GM12865 (cell line): ENCODE measurements around the gene KRT71.

ENCODE experiments used
- DNase-seq: peaks from one replicate; pipeline ENCODE4 v3.0.0; 2010; ENCODE audit warnings: low read depth
- H3K4me3 ChIP-seq: 2 replicates; pipeline ENCODE4 v1.5.1; 2011; ENCODE audit warnings: mild to moderate bottlenecking, low read depth, low read length, control low read depth
- TF ChIP-seq, protein P1 (sequence below): IDR thresholded peaks from 2 replicates; pipeline ENCODE4 v1.5.1; 2011; ENCODE audit warnings: low read length, control low read depth, low read depth, inconsistent platforms; ENCODE audit not compliant: insufficient read depth; ENCODE audit errors: missing control alignments

Gene KRT71

DNA sequence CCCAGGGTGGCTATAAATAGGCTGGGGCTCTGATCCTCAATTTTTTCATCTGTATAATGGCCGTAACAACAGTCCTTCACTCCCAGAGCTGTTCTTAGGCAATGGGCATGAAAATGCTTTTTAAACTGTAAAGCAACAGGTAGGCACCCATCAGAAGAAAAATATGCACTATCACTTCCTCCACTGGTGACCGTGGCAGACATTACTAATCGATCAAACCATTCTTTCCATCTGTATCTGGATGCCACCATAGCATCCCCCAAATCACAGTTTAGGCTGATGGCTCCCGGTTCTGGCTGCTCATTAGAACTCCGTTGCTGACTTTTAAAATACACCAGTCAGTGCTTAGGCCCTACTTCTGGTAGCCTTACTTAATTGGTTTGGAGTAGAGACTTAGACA is 11.2 kb downstream of the KRT71 start:
- DNase-seq: no peak
- H3K4me3 ChIP-seq: no peak overlapping the region
- TF ChIP-seq, protein P1, sequence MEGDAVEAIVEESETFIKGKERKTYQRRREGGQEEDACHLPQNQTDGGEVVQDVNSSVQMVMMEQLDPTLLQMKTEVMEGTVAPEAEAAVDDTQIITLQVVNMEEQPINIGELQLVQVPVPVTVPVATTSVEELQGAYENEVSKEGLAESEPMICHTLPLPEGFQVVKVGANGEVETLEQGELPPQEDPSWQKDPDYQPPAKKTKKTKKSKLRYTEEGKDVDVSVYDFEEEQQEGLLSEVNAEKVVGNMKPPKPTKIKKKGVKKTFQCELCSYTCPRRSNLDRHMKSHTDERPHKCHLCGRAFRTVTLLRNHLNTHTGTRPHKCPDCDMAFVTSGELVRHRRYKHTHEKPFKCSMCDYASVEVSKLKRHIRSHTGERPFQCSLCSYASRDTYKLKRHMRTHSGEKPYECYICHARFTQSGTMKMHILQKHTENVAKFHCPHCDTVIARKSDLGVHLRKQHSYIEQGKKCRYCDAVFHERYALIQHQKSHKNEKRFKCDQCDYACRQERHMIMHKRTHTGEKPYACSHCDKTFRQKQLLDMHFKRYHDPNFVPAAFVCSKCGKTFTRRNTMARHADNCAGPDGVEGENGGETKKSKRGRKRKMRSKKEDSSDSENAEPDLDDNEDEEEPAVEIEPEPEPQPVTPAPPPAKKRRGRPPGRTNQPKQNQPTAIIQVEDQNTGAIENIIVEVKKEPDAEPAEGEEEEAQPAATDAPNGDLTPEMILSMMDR: no peak

DNA sequence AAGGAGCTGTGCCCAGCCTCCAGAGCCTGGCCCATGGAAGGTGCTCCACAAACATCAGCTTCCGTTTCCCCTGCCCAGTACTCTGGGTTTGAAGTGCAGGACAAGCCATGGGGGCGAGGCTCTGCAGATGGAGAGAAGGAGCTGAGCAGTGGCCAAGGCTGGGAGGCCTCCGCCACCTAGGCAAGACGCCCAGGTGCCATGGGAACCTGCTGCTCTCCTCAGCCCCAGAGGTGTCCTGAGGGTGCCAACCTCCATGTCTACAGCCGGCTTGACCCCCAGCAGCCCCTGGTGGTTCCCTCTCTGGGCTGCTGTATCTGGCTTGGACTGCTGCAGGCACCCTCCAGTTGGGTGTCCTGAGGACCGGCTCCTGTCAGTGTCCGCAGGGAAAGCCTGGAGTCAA is 12.4 kb downstream of the KRT71 start:
- DNase-seq: no peak
- TF ChIP-seq, protein P1: no peak
- H3K4me3 ChIP-seq: no peak overlapping the region

DNA sequence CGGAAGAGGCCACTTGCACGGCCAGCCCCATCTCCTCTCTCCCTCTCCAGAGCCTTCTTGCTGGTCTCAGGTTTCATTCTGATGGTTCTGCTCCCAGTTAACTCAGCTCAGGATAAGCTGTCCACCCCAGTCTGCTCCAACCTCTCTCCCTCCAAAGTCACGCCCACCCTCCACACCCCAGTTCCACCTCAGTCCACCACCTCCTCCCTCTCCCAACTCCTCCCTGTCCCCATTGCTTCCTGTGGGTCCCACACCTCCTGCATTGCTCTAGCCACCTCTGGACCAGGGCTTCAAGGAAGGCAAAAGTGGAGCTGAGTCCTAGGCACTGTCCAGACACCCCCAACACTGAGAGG is 13.1 kb downstream of the KRT71 start:
- TF ChIP-seq, protein P1: no peak
- no peak overlapping the region for H3K4me3 ChIP-seq
- no peak for DNase-seq

DNA sequence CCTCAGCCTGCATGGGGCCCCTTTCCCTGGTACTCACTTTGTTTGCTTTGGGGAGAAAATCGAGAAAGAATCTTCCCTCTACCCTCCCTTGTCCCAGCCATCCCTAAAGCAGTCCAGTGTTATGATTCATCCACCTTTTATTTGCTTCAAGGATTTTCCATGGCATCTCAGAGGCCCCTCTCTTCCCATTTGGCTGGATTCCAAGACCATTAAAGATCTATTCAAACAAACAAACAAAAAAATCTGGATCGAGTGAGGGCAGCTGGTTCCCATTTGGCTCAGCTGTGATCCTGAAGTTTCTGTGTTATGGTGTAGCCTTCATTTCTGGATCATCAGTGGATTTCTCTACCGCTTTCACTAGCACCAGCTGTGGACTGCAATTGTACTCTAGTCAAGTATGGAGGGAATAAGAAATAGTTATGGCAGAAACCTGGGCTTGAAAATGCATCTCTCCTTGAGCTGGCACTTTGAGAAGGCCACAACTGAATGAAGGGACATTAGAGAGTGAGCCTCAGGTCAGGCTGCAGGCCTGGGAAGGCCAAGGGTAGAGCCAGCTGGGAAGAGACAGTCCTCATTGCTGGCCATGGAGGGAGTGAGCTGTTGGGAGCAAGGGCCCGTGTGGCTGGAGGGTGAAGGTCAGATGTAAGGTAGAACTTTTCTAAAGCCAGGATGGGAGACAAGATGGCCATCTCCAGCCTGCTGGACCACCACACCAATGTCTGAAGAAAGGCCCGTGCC is 13.7 kb downstream of the KRT71 start:
- DNase-seq: no peak
- H3K4me3 ChIP-seq: no peak overlapping the region
- TF ChIP-seq, protein P1: no peak

DNA sequence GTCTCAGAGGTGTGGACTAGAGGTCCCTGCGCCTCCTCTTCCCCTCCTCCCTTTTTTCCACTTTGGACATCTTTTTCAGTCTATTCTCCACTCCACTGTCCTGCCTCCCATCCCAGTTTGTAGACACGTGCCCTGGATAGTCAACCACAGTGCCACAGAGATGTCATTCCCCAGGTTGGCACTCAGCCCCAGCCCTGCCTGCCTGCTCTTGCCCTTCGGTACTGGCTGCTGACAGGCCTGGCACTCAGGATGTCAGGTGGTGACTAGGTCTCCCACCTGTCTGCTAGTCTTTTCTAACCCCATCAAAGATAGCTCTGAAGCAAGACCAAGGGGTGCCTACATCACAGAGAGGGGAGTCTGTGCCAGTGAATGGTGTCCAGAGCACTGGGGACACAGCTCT is 15.8 kb downstream of the KRT71 start:
- TF ChIP-seq, protein P1: no peak
- H3K4me3 ChIP-seq: no peak overlapping the region
- no peak for DNase-seq

DNA sequence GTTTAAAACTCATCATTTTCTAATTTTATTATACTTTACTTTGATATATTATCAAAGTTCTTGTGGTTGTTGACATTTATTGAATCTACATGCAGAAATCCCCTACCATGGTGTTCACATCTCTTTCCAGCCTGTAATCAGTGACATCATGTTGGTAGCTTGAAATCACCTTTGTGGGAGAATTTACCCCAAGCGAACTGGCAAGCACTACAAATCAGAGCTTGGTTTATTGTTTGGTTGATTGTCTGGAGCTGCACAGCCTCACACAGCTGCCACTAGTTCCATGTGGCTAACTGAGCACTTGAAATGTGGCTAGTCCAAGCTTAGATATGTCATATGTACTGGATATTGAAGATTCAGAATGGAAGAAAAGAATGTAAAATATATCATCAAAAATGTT is 17.4 kb downstream of the KRT71 start:
- TF ChIP-seq, protein P1: no peak
- H3K4me3 ChIP-seq: no peak overlapping the region
- no peak for DNase-seq

DNA sequence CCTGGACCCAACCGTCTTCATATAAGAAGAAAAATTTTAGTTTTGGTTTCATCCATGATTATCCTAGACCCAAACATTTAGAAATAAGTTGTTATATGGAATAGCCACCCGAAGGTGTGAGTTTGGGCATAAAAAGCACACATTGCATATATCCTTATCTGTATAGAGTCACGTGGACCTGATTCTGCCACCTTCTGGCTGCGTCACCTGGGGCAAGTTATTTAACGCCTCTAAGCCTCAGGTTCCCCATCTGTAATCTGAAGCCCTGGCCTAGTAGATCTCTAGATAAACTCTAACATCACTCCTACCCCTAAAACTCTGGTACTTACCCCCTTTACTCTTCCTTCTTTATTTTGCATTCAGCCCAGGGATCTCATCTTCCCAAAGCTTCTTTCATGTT is 18.5 kb downstream of the KRT71 start:
- no peak overlapping the region for H3K4me3 ChIP-seq
- TF ChIP-seq, protein P1: no peak
- DNase-seq: peak; percentile 15
